GM19025 (cell line): ENCODE data around the gene DCANP1.
A peak's percentile ranks its signal among the peaks of the same experiment; 100 is the strongest.

ENCODE experiments used
- ATAC-seq: cut with Tn5 transposase; IDR thresholded peaks from one replicate; pipeline ENCODE4 v1.9.1; 2021; ENCODE audit warnings: mild to moderate bottlenecking, low read depth, moderate library complexity; ENCODE audit not compliant: unreplicated experiment

DCANP1 gene

DNA sequence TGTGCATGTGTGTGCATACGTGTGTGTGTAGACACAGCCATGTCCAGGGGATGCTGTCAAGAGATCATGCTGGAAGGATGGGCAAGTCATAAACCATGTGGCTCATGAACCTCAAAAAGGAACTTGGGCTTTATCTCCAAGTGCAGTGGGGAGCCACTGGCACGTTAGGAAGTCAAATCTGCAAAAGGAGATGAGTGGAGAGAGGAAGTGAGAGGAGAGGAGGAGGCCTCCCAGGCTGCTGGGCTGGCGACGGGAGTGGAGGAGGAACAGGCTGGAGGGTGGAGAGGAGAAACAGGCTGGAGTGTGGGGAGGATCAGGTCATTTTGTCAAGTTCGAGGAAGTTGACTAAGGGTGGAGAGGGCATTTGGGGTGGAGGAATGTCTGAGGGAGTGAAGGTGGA lies 34.2 kb upstream of the DCANP1 start:
- ATAC-seq: no peak

DNA sequence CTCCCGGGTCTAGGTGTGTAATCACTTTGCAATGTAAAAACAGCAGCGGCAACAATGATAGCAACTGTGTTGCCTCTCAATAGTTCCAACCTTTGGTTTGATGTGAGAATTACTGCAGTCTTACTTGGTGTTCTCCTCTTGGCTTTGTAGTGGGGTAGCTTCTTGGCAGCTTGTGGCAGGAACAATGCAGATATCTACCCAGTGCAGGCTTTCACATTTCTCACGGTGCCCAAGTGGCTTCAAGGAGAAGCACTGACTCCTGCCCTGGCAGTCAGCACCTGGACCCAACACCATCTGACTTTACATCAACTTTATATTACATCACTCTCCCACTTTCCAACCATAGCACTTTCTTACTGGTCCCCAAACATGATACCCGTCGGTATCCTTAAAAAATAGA lies 33.4 kb upstream of the DCANP1 start:
- ATAC-seq: no peak

DNA sequence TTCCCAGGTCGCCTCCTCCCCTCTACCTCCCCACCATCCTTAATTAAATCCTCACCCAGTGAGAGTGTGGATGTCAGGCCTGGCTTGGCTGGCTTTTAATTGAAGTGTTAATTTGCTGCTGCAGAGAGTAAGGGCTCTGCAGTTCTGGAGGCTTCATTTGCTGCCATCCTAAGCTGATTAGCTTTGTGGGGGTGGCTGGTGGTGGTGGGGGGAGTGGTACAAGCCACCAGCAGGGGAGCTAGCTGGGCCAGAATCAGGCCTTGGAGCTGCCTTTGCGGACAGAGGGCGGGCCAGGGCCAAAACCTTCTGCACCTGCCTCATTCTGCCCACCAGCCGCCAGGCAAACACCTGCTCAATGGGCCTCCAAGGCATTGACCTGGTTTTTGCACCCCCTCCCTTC lies 31.8 kb upstream of the DCANP1 start:
- ATAC-seq: no peak

DNA sequence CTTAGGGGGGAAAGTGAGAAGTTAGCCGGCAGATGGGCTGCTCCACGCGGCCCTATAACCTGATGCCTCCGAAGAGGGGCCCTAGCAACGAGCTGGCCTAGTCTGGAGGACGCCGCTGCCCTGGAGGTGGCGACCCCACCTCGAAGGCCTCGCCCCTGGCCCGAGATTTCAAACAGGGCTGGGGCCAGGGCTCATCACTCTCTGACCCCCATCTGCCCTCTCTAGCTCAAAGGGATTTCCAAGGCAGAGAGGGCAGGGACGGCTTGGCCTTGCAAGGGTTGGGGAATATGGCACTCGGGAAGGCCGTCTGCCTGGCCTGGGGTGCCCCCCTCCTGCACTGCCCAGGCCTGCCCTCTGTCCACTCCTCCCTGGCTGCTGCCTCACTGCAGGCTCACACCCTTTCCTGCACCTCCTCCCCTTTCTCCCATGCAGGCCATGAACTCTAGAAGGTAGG lies 30.5 kb upstream of the DCANP1 start:
- no peak for ATAC-seq

DNA sequence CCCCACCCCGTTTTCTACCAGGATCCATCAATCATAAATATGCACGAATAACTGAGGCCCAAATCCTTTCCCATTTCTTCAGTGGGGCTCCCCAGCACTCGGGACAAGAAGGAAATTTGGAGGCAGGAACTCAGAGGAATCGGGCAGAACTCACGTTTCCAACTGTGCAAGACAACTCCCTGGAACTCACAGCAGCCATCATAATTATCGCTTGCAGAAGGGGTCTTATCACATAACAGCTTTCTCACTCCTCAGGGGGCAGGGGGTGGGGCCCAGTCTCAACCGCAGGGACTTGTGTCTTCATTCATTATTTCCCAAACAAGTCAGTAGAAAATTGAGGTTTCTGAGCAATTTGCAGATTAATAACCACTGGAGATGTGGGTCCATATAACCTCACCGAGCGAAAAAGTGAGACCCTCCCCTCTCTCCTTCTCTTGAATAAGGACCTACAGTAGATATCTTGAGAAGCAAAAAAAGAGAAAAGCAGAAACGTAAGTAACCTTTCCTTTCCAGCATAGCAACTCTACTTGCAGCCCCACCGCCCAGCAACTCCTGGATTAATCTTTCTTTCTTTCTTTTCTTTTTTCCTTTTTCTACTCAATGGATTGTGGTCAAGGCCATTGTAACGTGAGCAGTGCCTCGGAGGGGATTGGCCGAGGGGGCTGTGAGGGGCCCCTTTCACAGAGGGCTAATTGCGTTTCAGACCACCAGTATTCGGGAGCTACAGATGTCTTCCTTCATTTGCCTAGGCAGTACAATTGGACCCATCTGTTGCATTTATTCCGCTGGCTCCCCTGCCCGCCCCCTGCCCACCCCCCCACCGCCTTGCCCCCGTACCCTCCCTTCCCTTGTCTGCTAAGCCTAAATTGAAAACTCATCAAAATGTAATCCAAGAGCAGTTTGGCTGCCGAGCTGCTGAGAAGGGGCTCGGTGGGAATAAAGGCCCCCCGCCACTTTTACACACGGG lies 29.8 kb upstream of the DCANP1 start:
- ATAC-seq: no peak

DNA sequence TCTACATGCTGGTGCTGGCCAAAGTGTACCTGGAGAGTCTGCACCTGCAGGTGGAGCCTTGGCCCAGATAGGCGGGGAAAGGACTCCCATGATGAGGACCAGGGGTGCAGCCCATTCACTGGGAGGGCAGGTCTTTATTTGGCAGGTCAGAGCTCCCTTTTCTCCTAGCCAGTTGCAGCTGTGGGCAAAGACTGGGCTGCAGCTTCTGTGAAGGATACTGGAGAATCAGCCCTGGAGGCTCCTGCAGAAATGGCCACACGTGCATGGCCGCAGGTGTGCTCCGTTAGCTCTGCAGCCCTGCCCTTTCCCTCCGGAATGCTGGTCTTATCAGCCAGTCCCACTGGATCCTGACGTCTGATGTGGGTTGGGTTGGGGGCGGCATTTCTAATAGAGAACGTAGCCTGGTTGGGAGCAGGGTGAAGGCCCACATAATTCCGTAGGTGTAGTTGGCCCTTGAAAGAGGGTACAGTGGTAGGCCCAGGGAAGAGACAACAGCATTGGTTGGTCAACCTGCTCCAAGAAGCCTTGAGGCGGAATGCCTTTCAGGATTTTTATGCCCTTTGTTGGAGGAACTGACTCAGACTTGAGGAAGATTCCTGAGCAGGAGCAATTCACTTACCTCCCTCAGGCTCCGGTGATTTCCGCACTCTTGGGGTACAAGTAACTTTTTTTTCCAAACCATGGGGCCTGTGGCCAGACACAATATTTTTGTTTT lies 27.0 kb upstream of the DCANP1 start:
- ATAC-seq: no peak

DNA sequence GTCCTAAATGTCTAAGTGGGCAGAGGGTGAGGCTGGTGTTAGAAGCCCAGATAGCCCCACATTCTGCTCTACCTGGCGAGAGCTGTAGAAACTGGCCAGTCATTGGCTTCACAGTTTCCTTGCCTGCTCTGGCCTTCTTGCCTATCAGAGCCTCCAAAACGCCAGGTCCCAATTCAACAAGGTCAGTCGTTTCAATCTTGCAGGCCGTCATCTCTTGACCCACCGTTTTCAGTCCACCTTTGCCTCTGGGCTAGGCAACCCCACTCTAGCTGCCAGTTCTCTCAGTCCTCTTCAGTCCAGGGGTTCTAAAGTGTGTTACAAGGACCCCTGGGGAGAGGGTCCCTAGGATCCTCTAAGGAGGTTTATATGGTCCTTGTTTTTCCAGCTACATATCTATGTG lies 25.0 kb upstream of the DCANP1 start:
- no peak for ATAC-seq

DNA sequence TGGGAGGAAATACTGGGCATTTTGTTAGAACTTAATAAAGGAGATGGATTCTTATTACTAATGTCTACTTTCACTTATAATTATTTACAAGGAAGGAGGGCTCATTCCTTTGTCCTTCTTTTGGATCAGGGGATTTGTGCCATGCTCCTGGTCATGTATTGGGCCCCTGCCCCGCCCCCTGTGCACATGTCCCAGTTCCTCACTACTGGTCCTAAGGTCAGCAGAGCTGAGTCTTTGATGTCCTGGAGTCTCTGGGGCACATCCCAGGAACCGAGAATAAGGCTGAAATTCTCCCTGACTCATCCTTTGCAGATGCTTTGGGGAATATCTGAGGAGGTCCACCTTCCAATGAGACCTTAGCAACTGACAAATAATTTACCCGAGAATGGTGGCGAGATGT lies 24.6 kb upstream of the DCANP1 start:
- no peak for ATAC-seq

DNA sequence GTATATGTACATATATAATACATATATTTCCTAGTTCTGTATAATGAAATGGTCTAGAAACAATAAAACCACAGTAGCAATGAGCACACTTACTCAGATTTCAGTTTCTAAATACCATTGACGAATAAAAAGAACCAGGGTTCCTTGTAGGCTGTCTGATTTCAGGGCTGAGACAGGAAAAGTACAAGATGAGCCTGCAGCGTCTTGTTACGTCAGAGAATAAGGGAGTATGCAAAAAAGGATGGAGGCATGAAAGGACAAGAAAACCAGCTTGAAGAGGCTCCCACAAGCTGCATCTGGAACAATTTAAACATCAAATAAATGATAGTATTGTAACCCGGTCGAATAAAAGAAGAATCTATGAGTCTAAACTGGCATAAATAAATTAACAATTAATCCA lies 22.8 kb upstream of the DCANP1 start:
- ATAC-seq: no peak

DNA sequence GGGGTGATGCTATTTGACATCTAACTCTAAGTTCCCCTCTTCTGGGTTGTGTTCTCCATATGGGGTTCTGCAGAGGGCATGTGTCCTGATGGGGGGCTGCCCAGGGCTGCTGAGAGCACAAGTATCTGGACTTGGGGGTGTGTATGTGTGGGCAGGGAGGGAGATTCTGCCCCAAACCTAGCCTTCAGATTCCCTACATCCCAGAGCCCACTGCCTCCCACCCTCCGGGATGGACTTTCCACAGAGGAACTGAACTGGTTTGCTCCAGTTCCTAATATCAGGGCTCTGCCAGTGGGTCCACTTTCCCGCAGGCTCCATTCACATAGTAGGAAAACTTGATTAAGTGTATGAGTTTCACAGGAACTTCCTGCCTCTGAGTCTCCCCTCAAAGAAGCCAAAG lies 21.4 kb upstream of the DCANP1 start:
- no peak for ATAC-seq

DNA sequence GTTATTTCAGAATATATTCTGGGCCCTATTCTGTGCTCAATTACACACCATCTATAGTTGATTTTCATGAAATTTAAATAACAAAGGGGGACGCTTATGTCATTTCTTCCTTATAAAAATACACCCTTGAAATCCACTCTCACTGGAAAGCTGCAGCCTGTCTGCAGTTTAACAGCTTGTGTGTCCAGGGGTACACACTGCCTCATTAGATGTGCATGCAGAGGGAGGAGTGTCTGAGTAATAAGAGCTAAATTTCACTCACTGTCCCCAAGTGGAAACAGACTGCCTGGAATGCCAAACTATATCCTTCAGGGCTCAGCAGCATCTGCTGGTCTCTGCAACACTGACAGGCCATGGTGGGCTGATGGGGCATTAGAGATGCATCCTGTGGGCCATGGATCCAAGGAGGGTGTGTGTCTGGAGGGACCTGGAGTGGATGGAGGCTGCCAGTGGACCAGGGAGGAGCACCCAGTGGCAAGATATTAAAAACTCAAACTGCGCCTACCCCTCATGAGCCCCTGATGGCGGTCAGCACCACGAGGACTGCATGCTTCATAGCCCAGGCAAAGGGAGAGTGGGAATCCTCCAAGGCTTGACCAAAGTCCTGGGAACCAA lies 20.8 kb upstream of the DCANP1 start:
- no peak for ATAC-seq

DNA sequence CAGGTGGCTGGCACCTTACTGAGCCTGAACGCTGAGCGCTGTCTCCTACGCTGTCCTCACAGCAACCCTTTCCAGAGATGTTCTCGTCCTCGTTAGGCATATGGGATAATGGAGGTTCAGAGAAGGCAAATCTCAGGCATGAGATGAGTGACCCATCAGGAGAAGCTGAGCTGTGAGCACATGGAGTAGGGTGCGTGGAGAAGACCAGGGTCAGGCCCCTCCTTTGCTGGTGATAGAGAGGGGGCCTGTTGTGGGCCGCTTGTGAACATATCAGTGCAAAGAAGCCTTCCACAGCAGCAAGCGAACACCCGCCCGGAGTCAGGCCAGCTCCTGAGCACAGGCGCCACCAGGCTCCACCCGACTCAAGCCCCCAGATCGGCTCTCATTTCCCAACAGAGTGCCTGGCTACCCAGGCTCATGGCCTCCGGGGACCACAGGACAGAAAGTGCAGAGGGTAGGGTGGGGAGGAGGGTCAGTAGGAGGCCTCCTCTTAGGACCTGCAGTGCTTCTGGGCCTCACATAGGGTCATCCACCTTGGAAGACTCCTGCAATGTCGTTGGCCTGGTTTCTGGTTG lies 20.0 kb upstream of the DCANP1 start:
- no peak for ATAC-seq

DNA sequence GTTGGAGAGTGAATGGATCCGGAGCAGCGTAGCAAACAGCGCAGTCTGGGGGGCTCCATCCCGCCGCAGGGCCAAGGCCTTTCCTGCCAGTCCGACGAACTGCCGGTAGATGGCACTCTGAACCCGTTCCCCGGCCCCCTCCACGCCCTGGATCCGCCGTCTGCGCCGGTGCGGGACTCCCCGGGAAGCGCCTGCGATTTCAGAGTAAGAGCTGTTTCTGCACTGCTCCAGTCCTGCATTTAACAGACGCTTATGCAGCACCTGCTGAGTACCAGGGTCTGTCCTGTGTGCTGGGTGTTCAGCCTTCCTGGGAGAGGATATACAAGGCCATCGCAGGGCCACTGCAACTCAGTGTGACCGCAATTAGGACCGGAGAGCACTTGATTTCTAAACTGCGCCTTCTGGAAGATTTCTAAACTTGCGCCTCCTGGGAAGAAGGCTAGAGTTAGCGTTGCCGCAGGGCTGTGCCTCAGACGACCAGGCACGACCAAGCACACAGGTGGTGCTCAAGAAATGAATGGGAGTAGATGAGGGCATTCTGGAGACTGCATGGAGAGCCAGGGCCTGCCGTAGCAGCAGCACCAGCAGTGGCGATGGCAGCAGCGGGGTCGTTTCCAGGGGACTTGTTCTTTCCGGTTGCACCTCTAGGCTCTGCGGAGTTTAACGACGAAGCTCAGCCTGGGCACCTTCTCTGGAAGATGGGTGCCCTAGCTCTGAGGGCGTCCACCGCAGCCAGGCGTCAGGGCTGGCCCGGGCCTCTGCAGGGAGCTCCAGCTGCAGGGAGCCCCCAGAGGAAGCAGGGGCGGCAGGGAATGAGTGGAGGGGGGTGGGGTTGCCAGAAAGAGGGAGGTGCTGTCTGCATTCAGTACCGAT lies 19.3 kb upstream of the DCANP1 start:
- peak; percentile 59 for ATAC-seq

DNA sequence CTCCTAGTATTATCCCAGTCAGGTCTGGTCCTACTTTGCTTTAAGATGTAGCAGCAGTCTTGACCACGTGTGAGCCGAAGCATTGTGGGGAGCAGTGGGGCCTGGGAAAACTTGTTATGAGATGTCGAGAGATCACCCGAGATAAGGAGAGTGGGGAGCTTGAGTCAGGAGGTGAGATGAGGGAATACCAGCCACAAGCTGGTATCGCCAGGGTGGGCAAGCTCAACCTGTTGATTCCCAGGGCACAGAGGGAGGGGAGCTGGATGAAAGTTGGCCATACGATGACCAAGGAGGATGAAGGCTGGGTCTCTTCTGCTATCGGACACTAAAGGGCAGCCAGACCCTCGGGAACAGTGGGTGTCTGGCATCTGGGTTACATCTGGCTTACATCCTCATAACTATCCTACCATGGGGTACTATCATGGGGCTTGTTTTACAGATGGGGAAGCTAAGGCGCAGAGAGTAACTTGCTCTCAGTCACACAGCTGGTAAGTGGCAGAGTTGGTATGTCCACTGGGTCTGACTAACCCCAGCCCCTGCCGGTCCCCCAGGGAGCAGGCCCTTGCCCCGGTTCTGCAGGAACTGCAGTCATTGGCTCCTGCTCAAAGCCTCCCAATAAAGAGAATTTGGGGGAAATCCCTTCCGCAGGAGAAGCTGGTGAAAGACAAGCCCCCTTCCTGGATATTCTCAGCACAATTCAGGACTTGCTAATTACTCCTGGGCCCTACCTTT lies 18.4 kb upstream of the DCANP1 start:
- no peak for ATAC-seq

DNA sequence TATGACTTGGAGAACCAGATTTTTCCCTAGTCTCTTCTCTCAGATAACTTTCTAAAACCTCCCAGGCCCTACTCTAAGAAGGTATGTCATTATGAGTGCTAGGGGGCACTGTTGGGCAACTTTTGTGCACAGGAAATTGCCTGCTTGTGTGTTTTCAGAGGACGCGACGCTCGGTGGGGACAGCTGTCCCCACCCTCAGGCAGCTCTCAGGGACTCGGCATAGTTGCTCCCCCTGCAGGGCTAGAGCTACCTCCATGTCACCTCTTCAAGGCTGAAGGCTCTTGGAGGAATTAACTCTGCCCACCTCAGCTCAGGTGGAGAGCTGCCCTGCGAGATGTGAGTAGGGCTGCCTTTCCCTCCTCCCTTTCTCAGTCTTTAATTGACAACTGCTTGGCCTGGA lies 15.2 kb upstream of the DCANP1 start:
- ATAC-seq: no peak

DNA sequence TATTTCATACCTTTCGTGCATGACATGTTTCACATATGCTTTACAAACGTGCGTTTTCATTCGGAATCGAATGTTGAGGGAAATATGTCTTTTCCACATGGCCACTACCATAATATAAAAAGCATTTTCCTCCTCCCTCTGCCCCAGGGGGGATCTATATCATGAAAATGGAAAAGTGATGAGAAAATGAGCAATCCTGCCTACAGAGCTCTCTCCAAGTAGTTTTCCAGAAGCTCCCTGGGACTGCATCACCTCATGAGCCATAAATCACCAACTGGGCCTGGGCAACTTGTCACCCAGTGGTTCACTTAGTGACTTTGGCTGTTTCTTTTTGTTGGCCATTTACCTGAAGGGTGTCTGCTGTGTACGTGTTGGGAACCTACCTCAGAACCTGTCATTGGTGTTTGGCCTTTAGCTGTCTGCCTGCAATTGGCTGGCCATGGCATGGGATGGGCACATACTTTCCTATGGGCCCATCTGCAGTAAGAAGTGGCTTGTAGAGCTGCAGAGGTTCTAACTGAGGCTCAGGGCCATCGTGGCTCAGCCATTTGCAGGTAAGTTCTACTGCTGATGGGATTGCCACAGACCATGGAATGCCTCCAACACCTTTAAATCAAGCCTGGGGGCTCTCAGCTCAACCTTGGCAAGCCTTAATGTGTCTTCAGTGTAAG lies 14.5 kb upstream of the DCANP1 start:
- no peak for ATAC-seq

DNA sequence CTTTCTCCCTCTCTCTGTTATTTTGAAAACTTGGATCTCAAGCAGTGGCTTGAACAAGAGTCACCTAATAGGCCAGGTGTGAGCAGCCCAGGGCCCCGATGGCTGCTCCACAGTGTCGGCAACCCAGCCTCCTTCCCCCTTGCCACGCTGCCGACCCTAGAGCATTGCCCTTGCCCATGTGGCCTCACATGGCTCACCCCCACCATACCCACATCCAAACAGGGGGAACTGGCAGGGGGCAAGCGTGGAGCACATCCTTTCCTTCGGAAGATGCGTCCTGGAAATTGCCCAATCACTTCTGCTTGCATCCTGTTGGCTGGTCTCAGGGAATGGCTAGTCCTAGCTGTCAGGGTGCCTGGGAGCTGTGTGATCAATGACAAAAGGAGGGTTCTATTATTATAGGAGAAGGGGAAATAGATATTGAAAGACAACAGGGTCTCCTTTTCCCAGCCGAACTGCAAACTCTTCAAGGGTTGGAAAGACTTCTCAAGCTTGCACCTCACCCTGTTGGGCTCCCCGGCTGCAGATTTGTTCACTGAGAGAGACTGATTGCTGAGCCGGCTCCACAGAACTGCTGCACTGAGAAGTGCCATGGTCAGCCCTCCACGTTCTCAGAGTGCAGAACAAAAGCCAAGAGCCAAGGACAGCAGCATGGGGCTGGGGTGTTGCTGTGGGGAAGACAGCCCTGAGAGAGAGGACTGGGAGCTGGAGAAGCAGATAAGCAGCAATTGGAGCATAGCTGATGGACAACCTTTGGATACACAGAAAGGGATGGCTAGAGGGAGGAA lies 13.3 kb upstream of the DCANP1 start:
- no peak for ATAC-seq

DNA sequence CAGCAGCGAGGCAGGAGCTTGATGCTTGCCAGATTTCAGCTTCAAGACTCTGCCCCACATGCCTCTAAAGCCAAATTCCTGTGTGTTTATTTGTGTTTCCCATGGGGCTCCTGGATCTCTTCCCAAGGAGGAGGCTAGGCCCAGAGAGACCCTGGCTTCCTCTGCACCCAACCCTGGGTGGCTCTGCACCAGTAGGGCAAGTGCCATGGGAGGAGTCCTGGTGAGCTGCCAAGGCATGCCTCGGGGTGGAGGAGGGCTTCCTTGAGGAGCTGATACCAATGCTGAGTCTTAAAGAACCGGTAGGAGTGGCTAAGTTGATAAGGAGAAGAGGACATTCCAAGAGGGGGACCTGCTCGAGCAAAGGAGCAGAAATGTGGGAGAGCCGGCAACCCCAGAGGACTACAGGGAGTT lies 11.8 kb upstream of the DCANP1 start:
- no peak for ATAC-seq
